GM18520 (cell line): ENCODE measurements around the gene CD209.

ENCODE experiments used
- ATAC-seq: cut with Tn5 transposase; IDR thresholded peaks from one replicate; pipeline ENCODE4 v1.9.1; 2021; ENCODE audit not compliant: unreplicated experiment

CD209 gene

GRCh38 chr19:7709932-7710460 lies 37.3 kb downstream of the CD209 start:
- no peak for ATAC-seq

DNA sequence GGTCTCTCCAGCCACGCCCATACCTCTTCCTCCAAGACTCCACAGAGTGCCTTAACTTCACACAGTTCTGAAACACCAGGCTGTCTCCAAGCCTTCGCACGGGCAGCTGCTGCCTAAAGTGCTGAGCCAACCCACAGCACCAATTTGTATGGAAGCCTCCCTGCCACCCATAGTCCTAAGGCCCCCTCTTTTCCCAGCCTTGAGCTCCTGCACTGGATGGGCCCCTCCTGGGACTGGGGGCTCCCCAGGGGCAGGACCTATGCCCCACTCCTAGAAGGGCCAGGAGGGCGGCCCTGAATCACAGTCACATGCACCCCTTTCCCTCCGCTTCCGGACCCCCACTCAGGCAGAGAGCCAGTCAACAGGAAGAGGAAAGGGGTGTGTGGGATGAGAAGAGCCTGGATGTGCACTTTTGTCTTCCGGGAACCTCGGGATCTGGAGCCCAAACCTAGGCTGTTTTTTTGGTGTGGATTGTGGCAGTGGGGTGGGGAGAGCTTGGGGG lies 40.3 kb downstream of the CD209 start:
- no peak for ATAC-seq

GRCh38 chr19:7706188-7706954 lies 41.0 kb downstream of the CD209 start:
- ATAC-seq, result no peak

DNA sequence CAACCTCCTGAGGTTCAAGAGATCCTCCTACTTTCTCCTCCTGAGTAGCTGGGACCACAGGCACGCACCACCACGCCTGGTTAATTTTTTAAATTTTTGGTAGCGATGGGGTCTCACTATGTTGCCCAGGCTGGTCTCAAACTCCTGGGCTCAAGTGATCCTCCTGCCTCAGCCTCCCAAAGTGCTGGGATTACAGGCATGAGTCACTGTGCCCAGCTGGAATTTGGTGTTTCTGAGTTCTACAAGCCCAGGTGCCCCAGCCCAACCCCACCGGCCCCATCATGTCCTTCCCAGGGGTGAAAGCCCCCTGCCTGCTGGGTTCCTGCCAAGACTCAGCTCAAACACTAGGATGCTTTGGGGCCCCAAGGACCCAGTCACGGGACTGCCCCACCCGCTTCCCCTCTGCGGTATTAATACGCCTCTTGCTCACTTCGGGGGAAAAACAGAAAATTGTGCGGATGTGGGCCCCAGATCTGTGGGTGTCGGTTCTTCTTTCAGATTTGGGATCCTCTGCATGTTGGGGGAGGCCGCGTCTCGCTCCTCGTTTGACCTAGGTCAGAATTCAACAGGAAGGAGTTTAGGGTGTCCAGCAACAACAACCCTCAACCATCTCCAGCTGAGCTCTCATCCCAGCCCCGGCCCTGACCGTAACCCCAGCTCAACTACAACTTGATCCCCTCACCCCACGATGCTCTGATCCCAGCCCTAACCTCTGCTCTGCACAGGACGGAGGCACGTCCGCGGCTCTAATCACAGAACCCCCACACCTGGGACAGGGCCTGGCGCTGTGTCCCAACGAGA lies 41.7 kb downstream of the CD209 start:
- no peak for ATAC-seq

DNA sequence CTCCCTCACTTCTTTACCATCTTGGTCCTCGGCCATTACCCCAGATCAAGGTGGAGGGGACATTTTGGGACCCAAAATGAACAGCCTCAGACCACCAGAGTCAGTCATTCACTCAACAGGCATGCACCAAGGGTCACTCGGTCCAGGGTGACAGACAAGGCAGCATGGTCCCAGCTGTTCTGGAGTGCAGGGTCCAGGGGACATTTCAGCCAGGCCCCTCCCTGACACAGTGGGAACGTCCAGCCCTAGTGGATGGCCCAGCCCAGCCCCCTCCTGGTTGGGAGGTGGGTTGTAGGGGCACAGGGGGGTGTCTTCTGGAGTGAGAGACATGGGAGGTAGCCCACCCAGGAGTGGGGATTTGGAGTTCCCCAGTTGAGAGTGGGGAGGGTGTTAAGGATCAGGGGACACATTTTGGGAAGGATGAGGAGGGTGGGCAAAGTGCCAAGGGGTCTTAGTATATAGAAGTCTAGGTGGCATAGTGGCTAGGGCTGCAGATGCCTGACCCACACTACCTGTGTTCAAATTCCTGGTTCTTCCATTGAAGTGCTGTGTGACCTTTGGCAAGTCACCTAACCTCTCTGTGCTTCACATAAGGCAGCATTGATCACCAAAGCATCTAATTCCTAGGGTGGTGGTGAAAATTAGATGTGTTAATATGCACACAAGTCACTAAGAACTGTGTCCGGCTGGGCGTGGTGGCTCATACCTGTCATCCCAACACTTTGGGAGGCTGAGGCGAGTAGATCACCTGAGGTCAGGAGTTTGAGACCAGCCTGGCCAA lies 42.9 kb downstream of the CD209 start:
- ATAC-seq, result no peak

DNA sequence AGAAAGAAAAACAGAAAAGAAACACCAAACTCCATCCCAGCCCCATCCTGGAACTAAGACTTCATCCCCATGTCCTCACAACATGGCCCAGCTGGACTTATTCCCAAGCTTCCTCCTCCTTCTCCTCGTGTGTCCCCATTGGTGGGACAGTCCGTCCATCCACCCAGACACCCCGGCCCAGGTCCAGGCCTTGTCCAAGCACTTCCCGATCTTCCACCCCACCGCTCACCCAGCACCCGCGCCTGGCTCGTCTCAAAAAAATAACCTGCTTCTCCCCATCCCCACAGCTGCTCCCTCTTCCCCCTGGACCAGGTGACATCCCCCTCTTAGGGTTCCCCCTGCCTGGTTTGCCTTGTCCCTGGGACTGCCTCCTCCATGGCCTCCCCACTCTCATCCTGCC lies 44.0 kb downstream of the CD209 start:
- no peak for ATAC-seq

DNA sequence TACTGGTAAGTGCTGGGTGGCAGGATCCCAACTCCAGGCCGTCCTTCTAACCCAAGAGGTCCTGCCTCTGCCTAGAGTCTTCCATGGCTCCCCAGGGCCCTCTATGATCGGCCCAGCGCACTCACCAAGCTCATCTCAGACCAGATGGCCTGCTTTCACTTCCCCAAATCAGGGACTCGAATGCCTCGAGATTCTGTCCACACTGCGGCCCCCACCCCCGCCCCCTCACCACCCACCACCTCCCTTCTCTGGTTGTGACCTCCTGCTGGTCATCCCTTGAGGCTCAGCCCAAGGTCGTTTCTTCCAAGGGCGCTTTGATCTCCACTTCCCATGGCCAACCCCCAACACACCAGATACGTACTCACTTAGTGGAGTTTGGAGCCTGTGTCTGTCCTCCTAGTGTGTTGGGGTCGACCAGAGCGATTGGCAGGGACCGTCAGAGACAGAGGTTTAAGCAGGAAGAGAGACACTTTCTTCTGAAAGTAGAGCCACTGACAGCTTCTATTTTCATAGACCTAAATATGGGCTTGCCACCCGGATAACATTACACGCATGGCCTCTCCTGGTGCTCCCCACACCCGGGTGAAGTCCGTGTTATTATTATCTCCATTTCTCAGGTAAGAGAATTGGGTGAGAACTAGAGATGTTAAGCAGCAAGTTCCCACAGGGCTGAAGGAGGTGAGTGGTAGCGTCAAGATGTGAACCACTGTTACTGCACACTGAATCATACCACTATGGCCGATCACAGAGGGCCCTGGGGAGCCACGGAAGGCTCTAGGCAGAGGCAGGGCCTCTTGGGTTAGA lies 45.5 kb downstream of the CD209 start, which contains the start of gene FCER2:
Gene FCER2, minus strand, starts transcription at position 478 of the 804 bp plus-strand sequence. CDS start 2,371 bp downstream, outside the sequence.
- peak; percentile 47 for ATAC-seq

DNA sequence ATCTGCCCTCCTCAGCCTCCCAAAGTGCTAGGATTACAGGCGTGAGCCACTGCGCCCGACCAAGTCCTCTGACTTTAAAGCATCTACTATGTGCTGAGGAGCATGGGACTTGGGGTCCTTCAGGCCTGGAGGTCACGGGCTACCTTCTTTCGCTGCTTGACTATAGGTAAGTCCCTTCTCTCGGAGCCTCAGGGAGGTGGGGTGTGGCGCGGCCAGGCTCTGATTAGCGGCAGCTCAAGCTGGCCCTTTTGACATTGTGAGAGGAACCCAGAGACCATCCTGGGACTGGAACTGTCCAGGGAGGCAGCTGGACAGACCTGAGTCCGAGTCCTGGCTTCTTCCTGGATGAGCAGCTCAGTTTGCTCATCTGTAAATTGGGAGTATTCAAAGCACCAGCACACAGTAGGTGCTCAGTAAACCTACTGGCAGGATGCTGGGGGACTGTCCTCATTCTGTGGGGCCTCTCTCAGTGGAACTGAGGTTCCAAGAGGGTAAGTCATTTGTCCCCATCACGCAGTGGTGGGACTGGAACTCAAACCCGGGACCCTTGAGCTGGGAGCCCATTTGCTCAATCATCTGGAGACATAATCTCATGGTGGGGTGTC lies 46.2 kb downstream of the CD209 start:
- no peak for ATAC-seq

GRCh38 chr19:7699417-7700401 lies 47.6 kb downstream of the CD209 start:
- no peak for ATAC-seq

GRCh38 chr19:7699003-7699402 lies 48.3 kb downstream of the CD209 start:
- no peak for ATAC-seq

GRCh38 chr19:7698583-7698982 lies 48.8 kb downstream of the CD209 start:
- ATAC-seq, result no peak

- no peak for ATAC-seq
Measured at GRCh38 chr19:7697721-7698287, 49.5 kb downstream of the CD209 start.

- no peak for ATAC-seq
Measured at GRCh38 chr19:7694499-7694898, 52.8 kb downstream of the CD209 start.

GRCh38 chr19:7692417-7693088 lies 54.8 kb downstream of the CD209 start:
- no peak for ATAC-seq

DNA sequence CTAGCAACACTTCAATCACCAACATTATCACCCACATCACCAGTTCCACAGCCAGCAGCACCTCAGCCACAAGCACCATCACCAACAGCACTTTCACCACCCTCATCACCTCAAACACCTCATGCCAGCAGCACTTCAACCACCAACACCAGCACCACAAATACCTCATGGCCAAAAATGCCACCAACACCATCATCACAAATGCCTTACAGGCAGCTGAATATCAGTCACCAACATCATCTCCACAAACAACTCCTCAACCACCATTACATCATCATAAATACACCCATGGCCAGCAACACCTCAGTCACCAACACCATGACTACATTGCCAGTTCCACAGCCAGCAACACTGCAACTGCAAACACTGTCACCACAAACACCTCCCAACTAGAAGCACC lies 55.8 kb downstream of the CD209 start:
- no peak for ATAC-seq

GRCh38 chr19:7690779-7691258 lies 56.5 kb downstream of the CD209 start:
- ATAC-seq, result peak; percentile 48
